Adipocyte (in vitro differentiated cells): Measurements from ENCODE around the gene SLC1A2.

Source experiments
- DNase-seq: peaks from one replicate; pipeline ENCODE4 v3.0.0-alpha.2; 2015; ENCODE audit warnings: low read depth
- H3K27me3 ChIP-seq: replicated peaks from 2 replicates; pipeline ENCODE4 v1.7.0; 2013; ENCODE audit warnings: mild to moderate bottlenecking, low read length, moderate library complexity; ENCODE audit not compliant: control insufficient read depth, insufficient read depth
- H3K36me3 ChIP-seq: 2 replicates; pipeline ENCODE4 v1.7.0; 2013; ENCODE audit warnings: low read length, mild to moderate bottlenecking, moderate library complexity; ENCODE audit not compliant: control insufficient read depth, insufficient read depth, severe bottlenecking
- H3K4me1 ChIP-seq: 2 replicates; pipeline ENCODE4 v1.7.0; 2013; ENCODE audit warnings: mild to moderate bottlenecking, low read length, moderate library complexity; ENCODE audit not compliant: control insufficient read depth, insufficient read depth
- H3K4me3 ChIP-seq: 2 replicates; pipeline ENCODE4 v1.7.0; 2013; ENCODE audit warnings: mild to moderate bottlenecking, low read length, moderate library complexity
- H3K9ac ChIP-seq: 2 replicates; pipeline ENCODE4 v1.7.0; 2013; ENCODE audit warnings: mild to moderate bottlenecking, low read length, moderate library complexity
- H3K9me3 ChIP-seq: 2 replicates; pipeline ENCODE4 v1.7.0; 2013; ENCODE audit warnings: mild to moderate bottlenecking, low read length, moderate library complexity; ENCODE audit not compliant: control insufficient read depth

Gene SLC1A2

DNA sequence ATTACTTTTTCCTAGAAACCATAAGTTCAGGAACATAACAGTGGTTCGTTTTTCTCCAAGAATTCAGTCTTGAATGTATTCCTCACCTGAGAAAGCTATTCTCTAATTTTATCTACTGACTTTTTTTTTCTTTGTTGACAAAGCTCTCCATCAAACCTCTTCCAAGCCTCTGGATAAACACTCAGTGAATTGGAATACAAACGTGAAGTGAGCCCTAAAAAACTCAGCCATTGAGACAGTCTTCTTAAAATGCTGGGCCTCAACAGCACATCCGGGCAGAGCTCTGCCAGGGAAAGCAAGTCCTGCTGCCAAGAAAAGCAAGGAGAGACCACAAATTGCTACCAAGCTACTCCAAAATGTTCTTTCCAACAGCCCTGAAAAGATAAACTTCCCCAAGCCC, 7.7 kb upstream of the SLC1A2 start:
- Histone ChIP-seq H3K9ac (no peak overlapping the region), H3K36me3 (peaks cover 5% of the 10 kb centered on the region), H3K27me3 (no peaks in the 10 kb centered on the region), H3K4me3 (peak overlapping the region; percentile 1), H3K9me3 (no peaks in the 10 kb centered on the region), H3K4me1 (peaks cover 36% of the 10 kb centered on the region)
- peak; percentile 88 for DNase-seq

DNA sequence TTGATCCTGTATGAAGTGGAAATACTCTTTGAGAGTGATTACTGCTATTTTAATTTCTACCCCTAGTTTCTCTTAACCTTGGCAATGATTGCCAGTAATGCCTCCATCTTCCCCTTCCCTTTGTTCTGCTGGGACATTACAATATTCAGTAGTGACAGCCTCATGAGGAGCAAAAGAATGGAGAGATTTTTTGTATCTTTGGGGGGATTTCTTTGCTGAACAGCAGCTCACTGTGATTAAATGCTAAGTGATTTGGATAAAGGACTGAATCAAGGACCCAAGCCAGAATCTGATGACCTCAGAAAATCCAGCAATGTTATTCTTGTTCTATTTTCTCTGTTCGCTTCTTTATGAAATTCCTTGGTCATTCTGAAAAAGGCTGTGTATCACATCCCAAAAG, 7.0 kb upstream of the SLC1A2 start:
- H3K4me3 ChIP-seq, result no peak overlapping the region
- H3K4me1 ChIP-seq, result peaks cover 36% of the 10 kb centered on the region
- H3K9me3 ChIP-seq, result no peaks in the 10 kb centered on the region
- no peaks in the 10 kb centered on the region for H3K36me3 ChIP-seq
- no peaks in the 10 kb centered on the region for H3K27me3 ChIP-seq
- no peak overlapping the region for H3K9ac ChIP-seq
- DNase-seq, result no peak

DNA sequence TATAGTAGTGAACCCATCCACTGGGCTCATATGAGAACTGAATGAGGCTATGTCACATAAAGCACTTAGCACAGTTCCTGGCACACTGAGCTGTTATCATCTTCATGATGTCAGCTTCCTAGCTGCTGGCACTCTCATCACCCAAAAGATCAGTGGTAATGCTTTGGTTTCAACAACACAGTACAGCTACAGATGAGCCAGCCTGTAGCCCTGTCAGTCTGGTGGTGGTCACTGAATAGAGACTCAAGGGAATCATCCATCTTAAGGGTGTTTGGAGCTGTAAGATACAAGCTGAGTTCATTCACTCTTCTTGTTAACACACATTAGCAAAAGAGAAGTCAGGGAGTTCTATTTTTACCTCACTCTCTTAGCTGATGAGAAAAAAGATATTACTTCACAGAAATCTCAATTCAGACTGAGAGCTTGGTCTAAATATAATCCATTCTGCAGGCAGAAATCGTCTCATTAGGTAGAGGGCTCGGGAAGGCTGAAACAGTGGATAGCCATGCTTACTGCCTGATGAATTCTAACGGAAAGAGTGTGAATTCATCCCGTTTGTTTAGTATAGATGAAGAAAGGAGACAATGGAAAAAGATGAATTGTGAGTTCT, 6.3 kb upstream of the SLC1A2 start:
- Histone ChIP-seq H3K36me3 (no peaks in the 10 kb centered on the region), H3K27me3 (no peaks in the 10 kb centered on the region)
- no peak for DNase-seq

DNA sequence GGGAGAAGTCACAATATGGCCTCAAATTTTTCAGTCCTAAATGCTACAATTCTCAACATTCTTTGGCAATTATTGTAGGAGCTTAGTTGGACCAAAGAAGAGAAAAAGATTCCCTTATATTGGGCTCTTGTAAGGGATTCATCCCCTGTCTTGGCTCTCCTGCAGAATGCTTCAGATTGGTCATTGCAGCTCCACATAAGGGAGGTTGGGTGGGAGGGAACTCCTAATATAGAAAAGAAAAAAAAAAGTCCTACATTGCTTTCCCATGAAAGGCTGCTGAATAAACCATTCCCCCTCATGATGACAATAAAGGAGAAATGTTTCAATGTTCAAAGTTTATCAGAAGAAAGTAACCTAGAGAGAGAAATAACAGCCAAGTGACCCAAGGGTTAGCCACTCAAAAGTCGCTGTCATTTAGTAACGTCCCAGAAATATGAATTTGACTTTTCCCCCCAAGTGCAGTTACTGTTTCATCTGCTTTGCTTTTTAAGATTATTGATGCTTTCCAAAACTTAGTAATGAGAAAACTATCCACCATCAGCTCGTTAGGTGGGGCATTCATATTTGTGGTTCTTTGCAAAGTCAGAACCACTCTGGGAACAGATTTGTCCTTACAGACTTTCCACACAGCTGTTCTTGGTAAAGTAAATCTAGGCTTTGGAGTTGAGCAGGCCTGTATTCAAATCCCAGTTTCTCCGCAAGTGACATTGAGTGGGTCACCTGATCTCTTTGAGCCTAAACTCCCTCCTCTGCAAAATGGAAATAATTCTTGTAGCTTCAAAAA, 5.0 kb upstream of the SLC1A2 start:
- H3K9me3 ChIP-seq, result no peaks in the 10 kb centered on the region
- H3K4me1 ChIP-seq, result peaks cover 36% of the 10 kb centered on the region
- no peaks in the 10 kb centered on the region for H3K27me3 ChIP-seq
- H3K36me3 ChIP-seq, result no peaks in the 10 kb centered on the region
- H3K9ac ChIP-seq, result no peak overlapping the region
- H3K4me3 ChIP-seq, result no peak overlapping the region
- DNase-seq, result peak; percentile 68

More for the DNA sequence above, 6.3 kb upstream of the SLC1A2 start:
- no peak overlapping the region for H3K4me3 ChIP-seq
- no peak overlapping the region for H3K9ac ChIP-seq
- H3K4me1 ChIP-seq, result peaks cover 36% of the 10 kb centered on the region
- no peaks in the 10 kb centered on the region for H3K9me3 ChIP-seq

DNA sequence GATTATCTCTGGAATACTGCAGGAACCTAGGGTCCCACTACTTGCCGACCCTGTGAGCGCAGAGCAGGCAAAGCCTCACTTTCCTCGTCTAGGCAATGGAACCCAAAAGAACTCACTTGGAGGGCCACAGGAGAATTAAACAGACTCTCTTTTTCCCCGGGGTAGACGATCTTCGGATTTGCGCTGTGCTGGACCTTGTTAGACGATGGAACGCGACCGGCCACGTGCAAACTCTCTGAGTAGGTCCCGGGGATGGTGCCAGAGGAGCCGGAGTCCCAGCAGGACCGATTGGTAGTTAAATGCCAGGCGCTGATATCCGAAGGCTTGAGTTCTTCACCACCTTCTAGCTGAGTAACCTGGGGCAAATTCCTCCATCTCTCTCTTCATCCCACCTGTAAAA, 1.0 kb upstream of the SLC1A2 start:
- Histone ChIP-seq H3K4me3 (peak overlapping the region; percentile 81), H3K9me3 (no peaks in the 10 kb centered on the region), H3K4me1 (peaks cover 14% of the 10 kb centered on the region), H3K9ac (peak overlapping the region; percentile 61), H3K36me3 (no peaks in the 10 kb centered on the region), H3K27me3 (peaks cover 5% of the 10 kb centered on the region)
- no peak for DNase-seq

DNA sequence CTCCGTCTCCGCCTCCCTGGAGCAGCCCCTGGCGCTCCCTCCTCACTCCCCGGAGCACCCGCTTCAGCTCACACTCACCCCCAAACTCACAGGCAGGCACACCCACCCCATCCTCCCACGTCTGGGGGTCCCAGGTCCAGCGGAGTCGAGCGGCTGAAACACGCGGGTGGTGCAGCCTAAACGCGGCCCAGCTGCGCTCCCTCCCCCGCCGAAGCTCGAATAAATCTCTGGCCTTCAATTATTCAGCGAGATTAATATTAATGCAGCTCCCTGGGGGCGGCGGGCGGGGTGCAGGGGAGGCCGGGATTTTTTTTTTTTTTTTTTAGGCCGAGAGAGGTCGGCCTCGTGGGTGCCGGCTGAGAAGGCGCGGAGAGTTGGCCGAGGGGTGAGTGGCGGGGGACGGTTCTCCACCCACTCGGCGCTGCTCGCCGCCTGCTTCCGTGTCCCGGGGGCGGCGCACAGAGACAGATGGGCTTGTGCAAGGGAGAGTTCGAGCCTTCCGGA, 524 bp upstream of the SLC1A2 start:
- no peak for DNase-seq
- Histone ChIP-seq H3K4me1 (peaks cover 9% of the 10 kb centered on the region), H3K4me3 (peak overlapping the region; percentile 81), H3K27me3 (peaks cover 5% of the 10 kb centered on the region), H3K9ac (peak overlapping the region; percentile 61), H3K36me3 (no peaks in the 10 kb centered on the region), H3K9me3 (no peaks in the 10 kb centered on the region)

DNA sequence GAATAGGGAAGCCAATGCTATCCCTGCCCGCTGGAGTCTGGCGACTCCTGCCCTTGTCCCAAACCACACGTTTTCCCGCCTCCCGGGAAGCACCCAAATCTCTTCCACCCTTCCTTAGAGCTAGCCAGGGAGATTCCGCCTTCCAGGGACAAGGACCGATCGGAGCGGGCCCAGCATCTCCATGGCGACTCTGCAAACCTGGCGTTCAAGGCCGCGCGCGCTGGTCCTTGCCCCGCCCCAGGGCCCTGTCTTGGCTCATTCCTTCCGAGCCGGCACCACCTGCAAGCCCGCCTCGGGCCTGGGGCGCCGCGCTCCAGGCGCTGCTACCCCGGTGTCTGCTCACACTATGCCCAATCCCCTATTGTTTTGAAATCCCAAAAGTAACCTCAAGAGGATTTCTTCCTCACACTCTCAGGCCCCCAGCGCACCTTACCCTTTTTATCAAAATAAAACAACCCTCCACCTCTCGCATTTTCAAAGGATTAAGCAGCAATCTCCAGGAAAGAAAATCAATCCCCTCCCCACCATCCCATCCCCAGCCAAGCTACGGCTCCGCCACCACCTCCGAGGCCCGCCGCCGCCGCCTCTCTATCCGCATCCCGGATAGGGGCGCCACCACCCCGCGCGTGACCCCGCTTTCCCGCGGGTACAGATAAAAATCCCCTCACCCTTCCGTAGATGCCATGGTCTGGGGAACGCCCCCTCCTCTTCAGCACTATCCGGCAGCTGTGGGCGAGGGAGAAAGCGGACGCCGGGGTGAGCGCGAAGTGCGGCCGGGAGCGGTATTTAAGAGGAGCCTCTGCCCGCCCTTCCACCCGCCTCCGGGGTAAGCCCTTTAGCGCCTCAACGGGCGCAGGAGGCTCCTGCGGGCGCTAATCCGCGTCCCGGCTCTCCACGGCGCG, 825 bp downstream of the SLC1A2 start:
- peak overlapping the region; percentile 12 for H3K9ac ChIP-seq
- peaks cover 5% of the 10 kb centered on the region for H3K27me3 ChIP-seq
- H3K4me1 ChIP-seq, result no peaks in the 10 kb centered on the region
- H3K36me3 ChIP-seq, result no peaks in the 10 kb centered on the region
- H3K4me3 ChIP-seq, result peak overlapping the region; percentile 81
- peak; percentile 52 for DNase-seq
- H3K9me3 ChIP-seq, result no peaks in the 10 kb centered on the region

DNA sequence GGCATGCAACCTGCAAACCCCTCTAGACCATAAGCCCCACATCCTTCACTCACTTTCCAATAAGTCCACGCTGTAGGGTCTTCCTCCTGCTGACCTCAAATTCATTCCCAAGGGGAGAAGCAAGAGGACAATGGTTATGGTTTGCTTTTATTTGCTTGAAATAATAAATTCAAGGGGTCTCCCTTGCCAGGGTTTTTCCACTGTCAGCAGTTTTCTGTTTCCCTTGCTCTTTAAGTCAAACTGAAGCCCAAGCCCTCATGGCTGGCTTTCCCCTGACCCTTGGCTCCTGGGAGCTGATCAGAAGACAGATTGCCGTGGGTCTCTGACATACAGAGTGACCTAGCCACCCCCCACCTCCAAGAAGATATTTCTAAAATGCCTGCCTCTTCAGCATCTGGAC, 3.9 kb downstream of the SLC1A2 start:
- Histone ChIP-seq H3K4me3 (no peak overlapping the region), H3K4me1 (no peaks in the 10 kb centered on the region), H3K36me3 (no peaks in the 10 kb centered on the region), H3K9ac (no peak overlapping the region), H3K9me3 (no peaks in the 10 kb centered on the region), H3K27me3 (peaks cover 5% of the 10 kb centered on the region)
- no peak for DNase-seq

DNA sequence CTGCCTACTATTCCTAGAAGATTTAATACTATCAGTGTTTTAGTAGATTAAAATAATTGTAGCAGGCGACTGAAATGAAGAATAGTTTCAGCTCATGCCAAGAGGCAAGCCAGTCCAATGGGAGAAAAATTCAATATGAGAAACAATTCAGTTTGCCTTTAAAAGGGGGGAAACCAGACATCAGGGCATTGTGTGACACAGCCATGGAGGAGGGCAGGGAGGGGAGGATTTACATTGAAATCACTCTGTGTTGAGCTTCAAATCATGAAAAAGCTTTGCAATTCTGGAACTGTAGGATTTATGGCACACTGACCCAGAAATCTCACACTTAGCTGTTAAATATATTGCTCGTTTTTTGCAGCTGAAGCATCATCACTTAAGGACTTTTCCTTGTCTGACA, 4.6 kb downstream of the SLC1A2 start:
- Histone ChIP-seq H3K4me3 (no peak overlapping the region), H3K27me3 (peaks cover 5% of the 10 kb centered on the region), H3K36me3 (no peaks in the 10 kb centered on the region), H3K9me3 (no peaks in the 10 kb centered on the region), H3K9ac (no peak overlapping the region), H3K4me1 (no peaks in the 10 kb centered on the region)
- no peak for DNase-seq

DNA sequence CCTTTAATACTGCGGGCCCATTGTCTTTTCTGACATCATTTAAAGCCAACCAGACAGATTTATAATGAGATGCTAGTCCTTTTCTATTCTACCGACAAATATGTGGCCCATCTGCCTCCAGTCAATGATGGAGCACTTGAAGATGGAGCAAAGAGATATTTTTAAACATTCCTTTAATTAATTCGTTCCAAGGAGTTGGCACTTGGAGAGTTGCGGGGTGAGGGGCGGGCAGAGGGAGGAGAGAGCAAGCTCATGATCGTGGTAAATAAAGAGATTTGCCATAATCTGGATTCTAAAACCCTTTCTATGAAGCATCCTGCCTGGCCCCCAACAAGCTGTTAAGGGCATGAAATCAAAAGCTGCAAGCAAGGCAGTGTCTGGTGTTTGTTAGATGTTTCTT, 5.0 kb downstream of the SLC1A2 start:
- H3K4me3 ChIP-seq, result no peak overlapping the region
- no peak overlapping the region for H3K9ac ChIP-seq
- H3K9me3 ChIP-seq, result no peaks in the 10 kb centered on the region
- DNase-seq, result no peak
- no peaks in the 10 kb centered on the region for H3K4me1 ChIP-seq
- H3K27me3 ChIP-seq, result peaks cover 5% of the 10 kb centered on the region
- no peaks in the 10 kb centered on the region for H3K36me3 ChIP-seq

DNA sequence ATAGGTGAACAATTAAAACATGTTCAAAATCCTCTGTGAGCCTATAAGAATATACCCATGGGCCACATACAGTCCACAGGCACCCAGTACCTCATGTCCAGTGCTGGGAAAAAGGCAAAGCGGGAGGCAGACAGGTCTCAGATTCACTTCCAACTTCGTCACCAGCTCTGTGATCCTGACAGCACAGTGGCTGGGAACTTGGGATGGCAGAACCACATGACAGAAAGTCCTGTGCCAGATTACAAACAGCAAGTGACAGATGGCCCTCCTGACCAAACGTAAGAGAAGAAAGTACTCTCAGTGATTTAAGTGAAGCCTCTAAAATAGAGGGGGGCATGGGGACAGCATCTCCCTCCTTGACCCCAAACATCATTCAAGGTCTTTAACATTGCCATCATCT, 5.8 kb downstream of the SLC1A2 start:
- DNase-seq, result no peak
- peaks cover 5% of the 10 kb centered on the region for H3K27me3 ChIP-seq

More for the DNA sequence above, 5.8 kb downstream of the SLC1A2 start:
- no peaks in the 10 kb centered on the region for H3K9me3 ChIP-seq
- H3K36me3 ChIP-seq, result no peaks in the 10 kb centered on the region
- H3K4me1 ChIP-seq, result no peaks in the 10 kb centered on the region
- H3K9ac ChIP-seq, result no peak overlapping the region
- H3K4me3 ChIP-seq, result no peak overlapping the region
